Erythroblast (primary cell): Measurements from ENCODE around the gene YWHAQ.

ENCODE experiments used
- GATA1 ChIP-seq: IDR thresholded peaks from 2 replicates; pipeline ENCODE4 v1.6.1; 2011; ENCODE audit warnings: low read depth, mild to moderate bottlenecking, control low read depth, low read length, moderate library complexity
- POLR2A ChIP-seq: IDR thresholded peaks from 2 replicates; pipeline ENCODE4 v1.6.1; 2011; ENCODE audit warnings: mild to moderate bottlenecking, low read length

DNA sequence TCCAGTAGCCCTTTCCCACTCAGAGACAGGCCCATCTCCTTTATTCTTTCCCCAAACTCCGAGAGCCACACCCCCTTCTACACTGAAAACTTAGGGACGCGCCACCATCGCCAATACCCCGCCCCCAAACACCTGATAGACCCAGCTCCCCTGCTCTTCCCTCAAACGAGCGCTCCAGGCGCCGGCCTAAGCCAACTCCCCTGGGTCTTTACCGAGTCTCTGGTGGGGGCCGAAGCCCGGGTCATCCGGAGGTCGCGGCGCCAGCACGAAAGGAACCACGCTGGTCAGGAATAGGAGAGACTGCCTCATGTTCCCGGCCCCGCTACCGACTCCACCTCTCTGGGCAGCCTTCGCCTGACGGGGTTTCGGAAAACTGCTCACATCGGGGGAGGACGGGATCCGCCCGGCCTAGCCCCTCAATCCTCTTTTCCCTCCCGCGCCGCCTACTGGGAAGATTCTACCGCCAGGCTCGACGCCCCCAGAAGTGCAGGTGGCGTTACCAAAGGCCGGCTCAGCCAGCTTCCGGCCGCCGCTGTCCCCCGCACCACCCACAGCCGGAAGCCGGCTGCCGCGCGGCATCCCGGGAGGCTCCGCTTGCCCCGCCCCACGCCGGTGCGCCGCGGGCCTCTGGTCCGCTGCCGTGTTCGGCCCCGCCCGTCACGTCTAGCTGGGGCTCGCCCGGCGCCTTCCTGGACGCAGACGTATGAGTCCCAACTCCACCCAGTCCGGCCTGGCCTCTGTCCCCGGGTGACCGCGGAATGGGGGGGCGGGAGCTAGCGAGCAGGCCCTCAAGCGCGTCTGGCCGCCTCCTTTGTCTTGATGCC is 75.3 kb downstream of the YWHAQ start, which contains the start of gene ADAM17:
- TF ChIP-seq POLR2A: peak; percentile 94
- TF ChIP-seq GATA1: no peak
